SH-SY5Y (cell line): ENCODE measurements around the gene PRKG2.

ENCODE experiments used
- GATA2 ChIP-seq: IDR thresholded peaks from 2 replicates; pipeline ENCODE4 v1.6.1; 2011; ENCODE audit warnings: mild to moderate bottlenecking, low read depth, low read length
- GATA3 ChIP-seq: IDR thresholded peaks from 2 replicates; pipeline ENCODE4 v1.6.1; 2011; ENCODE audit warnings: low read depth, mild to moderate bottlenecking, low read length, moderate library complexity

DNA sequence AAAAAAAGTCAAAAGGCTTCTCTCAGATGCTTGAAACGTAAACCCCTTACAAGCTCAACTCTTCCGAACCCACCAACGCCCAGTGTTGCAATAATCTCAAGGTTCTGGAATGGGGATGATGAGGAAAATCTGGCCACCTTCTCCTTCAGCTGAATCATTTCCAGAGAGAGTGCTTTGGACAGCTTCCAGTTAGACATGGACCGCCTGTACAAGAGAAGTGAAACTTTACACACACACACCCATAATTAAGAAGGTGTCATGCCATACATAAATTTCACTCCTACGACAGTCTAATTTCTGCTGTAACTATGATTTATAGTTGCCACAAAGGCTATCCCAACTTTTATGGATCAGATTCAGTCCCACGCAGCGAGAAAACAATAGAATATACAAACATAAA is 72.3 kb downstream of the PRKG2 start:
- TF ChIP-seq GATA2: no peak
- TF ChIP-seq GATA3: no peak
